ENCODE results near the gene INO80B. TPM values are rescaled to one million over a fixed set of nuclear protein-coding genes. Genes with fewer than 3 reads are reported as not detected.
A peak's percentile ranks its signal among the peaks of the same experiment; 100 is the strongest.

INO80B gene
- total and polyA plus RNA-seq, 10 donors: 9.0 to 50.3 (median 33.4) TPM

DNA sequence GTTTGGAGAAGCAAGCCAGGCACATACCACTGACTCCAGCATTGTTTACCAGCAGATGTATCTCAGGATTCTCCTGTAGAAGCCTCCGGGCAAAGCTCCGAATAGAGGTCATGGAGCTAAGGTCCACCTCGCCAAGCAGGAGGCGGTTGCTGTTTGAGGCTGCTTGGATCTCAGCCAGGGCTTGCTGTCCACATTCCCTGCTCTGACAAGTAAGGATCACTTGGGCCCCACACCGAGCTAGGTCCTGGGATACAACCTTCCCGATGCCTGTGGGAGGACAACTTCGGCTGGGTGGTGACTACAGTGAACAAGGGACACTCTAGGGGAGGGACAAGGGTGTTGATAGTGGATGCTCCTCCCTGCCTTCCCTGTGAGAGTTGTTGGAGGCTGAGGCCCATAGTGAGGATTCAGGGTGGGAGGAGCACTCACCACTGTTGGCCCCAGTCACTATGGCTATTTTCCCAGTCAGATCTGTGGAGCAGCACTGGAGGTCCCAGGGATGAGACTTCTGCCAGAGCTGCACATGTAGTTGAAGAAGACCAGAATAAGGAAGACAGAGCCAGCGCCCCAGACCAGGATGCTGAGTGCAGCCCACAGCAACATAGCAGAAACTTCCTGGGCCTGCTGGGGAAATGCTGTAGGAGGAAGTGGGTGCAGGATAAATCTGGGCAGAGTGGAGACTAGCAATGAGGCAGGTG, 41.7 kb upstream of the INO80B start:
- no peaks in the 10 kb centered on the region for H3K9me3 ChIP-seq
- H3K4me3 ChIP-seq: no peak overlapping the region
- H3K36me3 ChIP-seq: no peaks in the 10 kb centered on the region
- no peak for DNase-seq
- H3K27ac ChIP-seq: no peak overlapping the region
- TF ChIP-seq POLR2AphosphoS5 (IDR thresholded peaks at IDR 0.05): no peak
- 63 to 91% (median 85%) methylated on average over 5 to 8 of the region's 8 CpGs for WGBS, 5 donors
- intact Hi-C loops (cut with DNase I; ENCODE audit: low total_unique reads): no loop called here
- peaks cover 0 to 21% (median 0%) of the 10 kb centered on the region in 7 donors for H3K27me3 ChIP-seq (replicated peaks in 1 of 7)
- peaks cover 3 to 39% (median 27%) of the 10 kb centered on the region in 6 donors for H3K4me1 ChIP-seq

DNA sequence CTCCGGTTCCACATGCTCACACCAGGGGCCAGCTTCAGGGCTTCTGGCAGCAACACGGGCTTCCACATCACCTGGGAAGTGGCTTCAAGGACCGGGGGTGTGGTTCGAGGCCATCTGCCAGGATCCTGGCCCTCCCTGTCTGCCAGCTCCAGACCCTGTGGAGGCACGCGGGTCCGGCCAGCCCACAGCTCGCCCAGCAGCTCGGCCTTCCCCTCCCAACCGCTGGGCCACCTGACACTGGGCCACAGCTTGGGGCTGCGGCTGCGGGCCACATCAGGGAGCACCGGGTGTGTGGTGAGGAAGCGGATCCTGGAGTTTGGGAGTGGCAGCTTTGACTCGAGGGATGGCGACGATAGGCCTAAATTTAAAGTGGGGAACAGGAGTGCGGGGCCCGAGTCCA, 40.4 kb upstream of the INO80B start:
- no peak for DNase-seq
- Histone ChIP-seq H3K27me3 (replicated peaks in 1 of 7) (peaks cover 0 to 21% (median 0%) of the 10 kb centered on the region in 7 donors), H3K9me3 (no peaks in the 10 kb centered on the region), H3K4me3 (peak overlapping the region; percentile 34 to 70 (median 49)), H3K36me3 (no peaks in the 10 kb centered on the region), H3K27ac (peak overlapping the region in 6 of 8 donors; percentile 53 to 78 (median 71)), H3K4me1 (peaks cover 3 to 52% (median 36%) of the 10 kb centered on the region in 6 donors)
- no peak for TF ChIP-seq POLR2AphosphoS5 (IDR thresholded peaks at IDR 0.05)
- no peak for TF ChIP-seq POLR2A (IDR thresholded peaks at IDR 0.05)
- TF ChIP-seq, protein P1, sequence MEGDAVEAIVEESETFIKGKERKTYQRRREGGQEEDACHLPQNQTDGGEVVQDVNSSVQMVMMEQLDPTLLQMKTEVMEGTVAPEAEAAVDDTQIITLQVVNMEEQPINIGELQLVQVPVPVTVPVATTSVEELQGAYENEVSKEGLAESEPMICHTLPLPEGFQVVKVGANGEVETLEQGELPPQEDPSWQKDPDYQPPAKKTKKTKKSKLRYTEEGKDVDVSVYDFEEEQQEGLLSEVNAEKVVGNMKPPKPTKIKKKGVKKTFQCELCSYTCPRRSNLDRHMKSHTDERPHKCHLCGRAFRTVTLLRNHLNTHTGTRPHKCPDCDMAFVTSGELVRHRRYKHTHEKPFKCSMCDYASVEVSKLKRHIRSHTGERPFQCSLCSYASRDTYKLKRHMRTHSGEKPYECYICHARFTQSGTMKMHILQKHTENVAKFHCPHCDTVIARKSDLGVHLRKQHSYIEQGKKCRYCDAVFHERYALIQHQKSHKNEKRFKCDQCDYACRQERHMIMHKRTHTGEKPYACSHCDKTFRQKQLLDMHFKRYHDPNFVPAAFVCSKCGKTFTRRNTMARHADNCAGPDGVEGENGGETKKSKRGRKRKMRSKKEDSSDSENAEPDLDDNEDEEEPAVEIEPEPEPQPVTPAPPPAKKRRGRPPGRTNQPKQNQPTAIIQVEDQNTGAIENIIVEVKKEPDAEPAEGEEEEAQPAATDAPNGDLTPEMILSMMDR (IDR thresholded peaks at IDR 0.05 in 8 of 11, conservative IDR thresholded peaks at IDR 0.05 in 3 of 11): no peak
- intact Hi-C loops (cut with DNase I; ENCODE audit: low total_unique reads): no loop called here
- WGBS, 5 donors: 57 to 72% (median 71%) methylated on average over 10 to 19 of the region's 19 CpGs

DNA sequence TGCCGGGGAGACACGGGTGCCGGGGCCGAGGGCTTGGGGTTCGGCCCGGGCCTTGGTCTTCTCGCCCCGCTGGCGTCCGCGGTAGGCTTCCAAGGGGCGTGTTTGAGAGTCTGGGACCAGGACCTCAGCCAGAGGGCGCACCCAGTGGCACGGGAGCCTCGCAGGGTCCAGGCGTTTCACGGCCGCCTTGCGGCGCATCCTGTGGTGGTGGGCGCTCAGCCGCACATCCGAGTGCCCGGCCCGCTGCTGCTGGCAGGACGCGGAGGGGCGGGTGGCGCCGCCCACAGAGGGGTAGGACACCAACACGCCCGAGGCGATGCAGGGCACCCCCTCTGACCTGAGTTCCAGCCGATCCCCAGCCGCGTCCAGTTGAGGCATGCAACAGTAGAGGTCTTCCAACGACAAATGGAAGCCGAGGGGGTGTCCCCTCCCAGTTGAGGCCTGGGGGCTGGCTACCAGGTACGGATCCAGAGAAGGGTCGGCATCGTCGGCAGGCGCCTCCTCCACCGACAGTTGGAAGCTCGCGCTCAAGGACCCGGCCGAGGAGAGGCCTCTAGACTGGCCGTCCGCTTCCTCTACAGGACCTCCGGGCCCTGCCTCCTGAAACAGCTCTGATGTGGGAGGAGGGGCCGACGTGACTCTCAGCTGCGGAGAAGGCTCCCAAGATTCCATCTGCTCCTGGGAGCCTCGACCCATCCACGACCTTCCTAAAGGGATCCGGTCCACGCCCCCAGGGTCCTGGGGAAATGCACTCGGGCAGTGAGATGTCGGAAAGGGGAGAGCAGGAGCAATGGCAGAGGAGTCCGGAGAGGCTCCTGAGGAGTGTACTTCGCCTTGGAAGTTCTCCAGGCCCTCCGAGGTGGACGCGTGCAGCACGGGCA, 39.8 kb upstream of the INO80B start:
- H3K36me3 ChIP-seq: no peaks in the 10 kb centered on the region
- H3K9me3 ChIP-seq: no peaks in the 10 kb centered on the region
- no peak for TF ChIP-seq POLR2A (IDR thresholded peaks at IDR 0.05)
- TF ChIP-seq, protein P1 (IDR thresholded peaks at IDR 0.05 in 8 of 11, conservative IDR thresholded peaks at IDR 0.05 in 3 of 11): peak in 9 of 11 experiments; percentile 5 to 58 (median 45)
- TF ChIP-seq POLR2AphosphoS5 (IDR thresholded peaks at IDR 0.05): peak in 2 of 3 donors; percentile 77 to 78
- H3K4me3 ChIP-seq: peak overlapping the region; percentile 34 to 70 (median 49)
- peaks cover 3 to 59% (median 42%) of the 10 kb centered on the region in 6 donors for H3K4me1 ChIP-seq
- H3K27me3 ChIP-seq (replicated peaks in 1 of 7): peaks cover 0 to 21% (median 0%) of the 10 kb centered on the region in 7 donors
- H3K27ac ChIP-seq: peak overlapping the region in 7 of 8 donors; percentile 41 to 78 (median 69)
- DNase-seq: peak; percentile 92
- 6 to 15% (median 9%) methylated on average over 51 to 66 of the region's 66 CpGs for WGBS, 5 donors
- intact Hi-C loops (cut with DNase I; ENCODE audit: low total_unique reads): no loop called here

DNA sequence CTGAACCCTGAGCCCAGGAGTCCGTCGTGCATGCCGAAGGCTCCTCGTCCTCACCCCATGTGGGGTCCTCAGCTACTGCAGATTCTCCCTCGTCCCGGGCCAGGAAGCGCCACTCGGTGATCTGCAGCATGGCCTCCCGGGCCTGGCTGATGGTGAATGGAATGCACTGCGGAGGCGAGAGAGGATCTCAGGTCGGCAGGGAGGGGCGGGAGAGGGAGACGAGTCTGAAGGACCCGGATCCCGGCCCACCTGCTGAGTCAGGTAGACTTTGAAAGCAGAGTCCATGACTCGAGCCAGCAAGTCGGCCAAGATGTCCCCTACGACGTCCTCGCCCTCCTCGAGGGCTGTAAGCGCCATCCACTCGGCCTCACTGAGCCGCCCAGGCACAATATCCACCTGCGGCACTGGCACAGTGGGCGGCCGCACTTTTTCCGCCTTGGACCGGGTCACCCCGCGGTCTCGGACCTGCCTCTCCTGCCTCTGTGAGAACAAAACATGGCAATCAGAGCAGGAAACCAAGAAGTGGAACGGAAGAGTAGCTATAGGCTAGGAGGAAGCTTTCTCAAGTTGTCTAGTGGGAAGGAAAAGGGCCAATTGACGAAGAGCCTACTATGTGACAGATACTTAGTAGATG, 39.0 kb upstream of the INO80B start:
- WGBS, 5 donors: 47 to 64% (median 52%) methylated on average over 34 to 35 of the region's 35 CpGs
- intact Hi-C loops (cut with DNase I; ENCODE audit: low total_unique reads): no loop called here
- DNase-seq: no peak

More for the DNA sequence above, 39.0 kb upstream of the INO80B start:
- peaks cover 0 to 21% (median 0%) of the 10 kb centered on the region in 7 donors for H3K27me3 ChIP-seq (replicated peaks in 1 of 7)
- H3K9me3 ChIP-seq: no peaks in the 10 kb centered on the region
- TF ChIP-seq, protein P1 (IDR thresholded peaks at IDR 0.05 in 8 of 11, conservative IDR thresholded peaks at IDR 0.05 in 3 of 11): no peak
- TF ChIP-seq POLR2AphosphoS5 (IDR thresholded peaks at IDR 0.05): no peak
- H3K4me1 ChIP-seq: peaks cover 8 to 66% (median 49%) of the 10 kb centered on the region in 6 donors
- H3K27ac ChIP-seq: peak overlapping the region in 6 of 8 donors; percentile 41 to 78 (median 71)
- H3K36me3 ChIP-seq: no peaks in the 10 kb centered on the region
- H3K4me3 ChIP-seq: peak overlapping the region; percentile 34 to 70 (median 49)
